WTC11 (cell line): ENCODE data around the gene PLIN3.
"Not testable (repeated sequence)": the region's sequence is repeated elsewhere in the genome, so short reads cannot be mapped to it uniquely, and the experiment has no call there.

Experiments
- GABPB1 ChIP-seq: sonication (generic); formaldehyde crosslinking; IDR thresholded peaks from 2 replicates; pipeline ENCODE4 v1.8.1; 2023; ENCODE audit warnings: mild to moderate bottlenecking, missing genetic modification reagents
- TF ChIP-seq, protein P1 (sequence below): sonication (generic); formaldehyde crosslinking; IDR thresholded peaks from 2 replicates; pipeline ENCODE4 v1.8.1; 2022; ENCODE audit warnings: low read depth, missing genetic modification reagents, borderline replicate concordance

DNA sequence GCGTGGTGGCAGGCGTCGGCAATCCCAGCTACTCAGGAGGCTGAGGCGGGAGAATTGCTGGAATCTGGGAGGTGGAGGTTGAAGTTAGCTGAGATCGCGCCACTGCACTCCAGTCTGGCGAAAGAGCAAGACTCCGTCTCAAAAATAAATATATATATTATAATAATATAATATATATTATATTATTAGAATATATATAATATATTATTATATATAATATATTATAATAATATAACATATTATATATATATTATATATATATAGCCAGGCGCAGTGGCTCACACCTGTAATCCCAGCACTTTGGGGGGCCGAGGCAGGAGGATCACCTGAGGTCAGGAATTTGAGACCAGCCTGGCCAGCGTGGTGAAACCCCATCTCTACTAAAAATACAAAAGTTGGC is 25.5 kb upstream of the PLIN3 start:
- TF ChIP-seq, protein P1, sequence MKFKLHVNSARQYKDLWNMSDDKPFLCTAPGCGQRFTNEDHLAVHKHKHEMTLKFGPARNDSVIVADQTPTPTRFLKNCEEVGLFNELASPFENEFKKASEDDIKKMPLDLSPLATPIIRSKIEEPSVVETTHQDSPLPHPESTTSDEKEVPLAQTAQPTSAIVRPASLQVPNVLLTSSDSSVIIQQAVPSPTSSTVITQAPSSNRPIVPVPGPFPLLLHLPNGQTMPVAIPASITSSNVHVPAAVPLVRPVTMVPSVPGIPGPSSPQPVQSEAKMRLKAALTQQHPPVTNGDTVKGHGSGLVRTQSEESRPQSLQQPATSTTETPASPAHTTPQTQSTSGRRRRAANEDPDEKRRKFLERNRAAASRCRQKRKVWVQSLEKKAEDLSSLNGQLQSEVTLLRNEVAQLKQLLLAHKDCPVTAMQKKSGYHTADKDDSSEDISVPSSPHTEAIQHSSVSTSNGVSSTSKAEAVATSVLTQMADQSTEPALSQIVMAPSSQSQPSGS (CRISPR knock-in tag), result not testable (repeated sequence)
- TF ChIP-seq GABPB1 (CRISPR knock-in tag), result not testable (repeated sequence)
